Measurements from ENCODE around the gene SKI. TPM values are rescaled to one million over a fixed set of nuclear protein-coding genes. Genes with fewer than 3 reads are reported as not detected.
"Not testable (repeated sequence)": the region's sequence is repeated elsewhere in the genome, so short reads cannot be mapped to it uniquely, and the experiment has no call there.

SKI gene
- total RNA-seq, 2 experiments from 2014 or later: 4.7 to 11.7 TPM

DNA sequence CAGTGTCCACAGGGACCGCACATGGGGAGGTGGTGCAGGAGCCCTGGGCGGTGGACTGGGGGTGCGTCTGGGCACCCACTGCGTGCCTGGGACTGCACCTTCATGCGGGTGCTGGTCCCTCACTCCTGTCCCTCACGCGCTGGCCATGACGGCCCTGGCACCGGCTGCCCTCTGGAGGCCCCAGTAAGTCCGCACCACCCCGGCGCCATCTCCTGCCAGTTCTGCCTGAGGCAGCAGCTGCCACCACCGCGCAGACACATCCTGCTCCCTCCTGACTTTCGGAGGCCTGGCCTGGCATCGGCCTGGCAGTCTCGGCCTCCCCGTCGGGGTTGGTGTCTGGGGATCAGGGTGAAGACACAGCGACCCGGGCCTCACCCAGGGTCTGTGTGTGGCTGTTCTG, 98.4 kb downstream of the SKI start:
- no peak for TF ChIP-seq EZH2phosphoT487 (IDR thresholded peaks at IDR 0.05; ENCODE audit: borderline replicate concordance, low read depth, low read length)
- TF ChIP-seq, protein P1, sequence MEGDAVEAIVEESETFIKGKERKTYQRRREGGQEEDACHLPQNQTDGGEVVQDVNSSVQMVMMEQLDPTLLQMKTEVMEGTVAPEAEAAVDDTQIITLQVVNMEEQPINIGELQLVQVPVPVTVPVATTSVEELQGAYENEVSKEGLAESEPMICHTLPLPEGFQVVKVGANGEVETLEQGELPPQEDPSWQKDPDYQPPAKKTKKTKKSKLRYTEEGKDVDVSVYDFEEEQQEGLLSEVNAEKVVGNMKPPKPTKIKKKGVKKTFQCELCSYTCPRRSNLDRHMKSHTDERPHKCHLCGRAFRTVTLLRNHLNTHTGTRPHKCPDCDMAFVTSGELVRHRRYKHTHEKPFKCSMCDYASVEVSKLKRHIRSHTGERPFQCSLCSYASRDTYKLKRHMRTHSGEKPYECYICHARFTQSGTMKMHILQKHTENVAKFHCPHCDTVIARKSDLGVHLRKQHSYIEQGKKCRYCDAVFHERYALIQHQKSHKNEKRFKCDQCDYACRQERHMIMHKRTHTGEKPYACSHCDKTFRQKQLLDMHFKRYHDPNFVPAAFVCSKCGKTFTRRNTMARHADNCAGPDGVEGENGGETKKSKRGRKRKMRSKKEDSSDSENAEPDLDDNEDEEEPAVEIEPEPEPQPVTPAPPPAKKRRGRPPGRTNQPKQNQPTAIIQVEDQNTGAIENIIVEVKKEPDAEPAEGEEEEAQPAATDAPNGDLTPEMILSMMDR (conservative IDR thresholded peaks at IDR 0.05; ENCODE audit: low read length): no peak
- Histone ChIP-seq H3K4me2 (ENCODE audit: low read length) (no peak overlapping the region), H2AFZ (ENCODE audit: low read length) (no peak overlapping the region), H3K79me2 (ENCODE audit: insufficient read depth, low read depth, low read length) (no peaks in the 10 kb centered on the region), H3K27ac (ENCODE audit: low read depth, low read length, poor library complexity, severe bottlenecking) (no peak overlapping the region), H3K9me2 (ENCODE audit: insufficient read depth, low read length) (no peaks in the 10 kb centered on the region), H3K9me3 (ENCODE audit: low read length) (no peaks in the 10 kb centered on the region), H3K4me1 (ENCODE audit: insufficient read depth, low read length, poor library complexity, severe bottlenecking) (no peaks in the 10 kb centered on the region), H4K20me1 (ENCODE audit: insufficient read depth, low read length) (no peaks in the 10 kb centered on the region), H3K36me3 (ENCODE audit: insufficient read depth, low read length) (no peaks in the 10 kb centered on the region), H3K4me3 (ENCODE audit: low read depth, low read length, poor library complexity, severe bottlenecking) (no peak overlapping the region)
- BruUV-seq (replicated peaks): no TSS peak
- POLR2A ChIA-PET: no interaction called here
- CTCF ChIA-PET (ENCODE audit: unreplicated experiment): no interaction called here
- no peak for DNase-seq (ENCODE audit: low spot score)
- intact Hi-C loops (cut with micrococcal nuclease; ENCODE audit: unreplicated experiment): no loop called here

DNA sequence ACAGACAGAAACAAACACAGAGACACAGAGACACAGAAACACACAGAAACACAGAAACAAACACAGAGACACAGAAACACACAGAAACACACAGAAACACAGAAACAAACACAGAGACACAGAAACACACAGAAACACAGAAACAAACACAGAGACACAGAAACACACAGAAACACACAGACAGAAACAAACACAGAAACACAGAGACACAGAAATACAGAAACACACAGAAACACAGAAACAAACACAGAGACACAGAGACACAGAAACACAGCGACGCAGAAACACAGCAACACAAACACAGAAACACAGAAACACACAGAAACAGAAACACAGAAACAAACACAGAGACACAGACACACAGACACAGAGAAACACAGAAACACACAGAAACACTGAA, 99.0 kb downstream of the SKI start:
- H3K27ac ChIP-seq (ENCODE audit: low read depth, low read length, poor library complexity, severe bottlenecking); intact Hi-C loops (cut with micrococcal nuclease; ENCODE audit: unreplicated experiment); CTCF ChIA-PET (ENCODE audit: unreplicated experiment); BruUV-seq (replicated peaks); H3K9me2 ChIP-seq (ENCODE audit: insufficient read depth, low read length); H3K9me3 ChIP-seq (ENCODE audit: low read length); H3K4me1 ChIP-seq (ENCODE audit: insufficient read depth, low read length, poor library complexity, severe bottlenecking); H3K4me2 ChIP-seq (ENCODE audit: low read length); H3K4me3 ChIP-seq (ENCODE audit: low read depth, low read length, poor library complexity, severe bottlenecking); H4K20me1 ChIP-seq (ENCODE audit: insufficient read depth, low read length); H2AFZ ChIP-seq (ENCODE audit: low read length); H3K36me3 ChIP-seq (ENCODE audit: insufficient read depth, low read length); POLR2A ChIA-PET; DNase-seq (ENCODE audit: low spot score); H3K79me2 ChIP-seq (ENCODE audit: insufficient read depth, low read depth, low read length): not testable (repeated sequence)

DNA sequence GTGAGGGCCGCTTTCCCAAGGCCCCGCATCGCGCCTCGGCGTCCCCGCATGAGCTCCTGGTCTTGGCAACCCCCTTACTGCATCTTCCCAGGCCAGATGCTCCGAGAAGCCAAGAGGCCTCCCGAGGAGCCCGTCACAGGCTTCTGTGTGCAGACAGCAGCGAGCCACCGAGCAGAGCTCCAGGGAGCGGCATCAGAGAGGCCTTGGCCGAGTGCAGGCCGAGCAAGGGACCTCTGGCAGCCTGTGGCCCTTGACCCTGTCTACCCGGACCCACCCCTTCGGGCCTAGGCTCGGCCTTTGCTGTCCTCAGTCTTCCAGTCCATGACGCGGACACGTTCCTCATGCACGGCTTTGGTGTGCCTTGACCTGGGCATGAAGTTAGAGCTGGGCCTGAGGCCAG, 99.7 kb downstream of the SKI start:
- ChIA-PET CTCF (ENCODE audit: unreplicated experiment) (no interaction called here), POLR2A (no interaction called here)
- no peak for TF ChIP-seq EZH2phosphoT487 (IDR thresholded peaks at IDR 0.05; ENCODE audit: borderline replicate concordance, low read depth, low read length)
- TF ChIP-seq, protein P1 (conservative IDR thresholded peaks at IDR 0.05; ENCODE audit: low read length): no peak

More for the DNA sequence above, 99.7 kb downstream of the SKI start:
- no peaks in the 10 kb centered on the region for H3K9me2 ChIP-seq (ENCODE audit: insufficient read depth, low read length)
- H3K9me3 ChIP-seq (ENCODE audit: low read length): no peaks in the 10 kb centered on the region
- H3K79me2 ChIP-seq (ENCODE audit: insufficient read depth, low read depth, low read length): no peaks in the 10 kb centered on the region
- H4K20me1 ChIP-seq (ENCODE audit: insufficient read depth, low read length): no peaks in the 10 kb centered on the region
- H3K36me3 ChIP-seq (ENCODE audit: insufficient read depth, low read length): no peaks in the 10 kb centered on the region
- no peak overlapping the region for H3K4me3 ChIP-seq (ENCODE audit: low read depth, low read length, poor library complexity, severe bottlenecking)
- BruUV-seq (replicated peaks): no TSS peak
- H2AFZ ChIP-seq (ENCODE audit: low read length): no peak overlapping the region
- intact Hi-C loops (cut with micrococcal nuclease; ENCODE audit: unreplicated experiment): no loop called here
- no peak for DNase-seq (ENCODE audit: low spot score)
- no peaks in the 10 kb centered on the region for H3K4me1 ChIP-seq (ENCODE audit: insufficient read depth, low read length, poor library complexity, severe bottlenecking)
- H3K4me2 ChIP-seq (ENCODE audit: low read length): no peak overlapping the region
- no peak overlapping the region for H3K27ac ChIP-seq (ENCODE audit: low read depth, low read length, poor library complexity, severe bottlenecking)

Measured in OCI-LY7 (cell line).